Gastrocnemius medialis (tissue), 4 donors: ENCODE results near the gene SMARCAL1.

Source experiments
- POLR2A ChIP-seq, 2 donors: fragments of 450-650 bp; IDR thresholded peaks; one replicate each; pipeline ENCODE4 v1.6.1; 2017; ENCODE audit warnings: antibody characterized with exemption in 2 of 2, mild to moderate bottlenecking in 2 of 2, moderate library complexity in 2 of 2
- TF ChIP-seq, protein P1 (sequence below), 5 experiments: fragments of 450-650 bp in 3 of 5; fragments of 200-600 bp in 2 of 5; sonication (generic) in 2 of 5; IDR thresholded peaks in 4 of 5; conservative IDR thresholded peaks in 1 of 5; 1 replicate in 4 of 5; 2 replicates in 1 of 5; pipeline ENCODE4 v1.5.1; 2016 to 2019; ENCODE audit warnings: antibody characterized with exemption in 5 of 5, mild to moderate bottlenecking in 3 of 5, moderate library complexity in 3 of 5

DNA sequence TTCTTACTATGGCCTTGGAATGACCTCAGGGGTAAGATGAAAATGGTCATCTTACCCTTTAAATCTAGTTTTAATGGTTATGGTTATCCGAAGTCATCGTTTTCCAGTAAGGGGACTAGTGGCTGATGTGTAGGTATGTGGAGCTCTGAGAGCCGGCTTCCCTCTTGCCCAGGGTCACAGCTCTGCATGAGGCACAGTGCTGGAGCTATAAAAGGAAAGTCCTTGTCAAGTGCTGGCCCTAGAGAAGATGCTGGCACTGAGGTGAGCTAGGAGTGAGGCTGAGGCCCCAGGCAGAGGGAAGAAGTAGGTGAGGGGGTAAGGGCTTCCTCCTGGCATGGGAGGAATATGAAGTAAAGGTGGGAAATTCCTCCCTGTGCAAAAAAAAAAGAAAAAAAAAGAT is 35.0 kb downstream of the SMARCAL1 start:
- TF ChIP-seq, protein P1, sequence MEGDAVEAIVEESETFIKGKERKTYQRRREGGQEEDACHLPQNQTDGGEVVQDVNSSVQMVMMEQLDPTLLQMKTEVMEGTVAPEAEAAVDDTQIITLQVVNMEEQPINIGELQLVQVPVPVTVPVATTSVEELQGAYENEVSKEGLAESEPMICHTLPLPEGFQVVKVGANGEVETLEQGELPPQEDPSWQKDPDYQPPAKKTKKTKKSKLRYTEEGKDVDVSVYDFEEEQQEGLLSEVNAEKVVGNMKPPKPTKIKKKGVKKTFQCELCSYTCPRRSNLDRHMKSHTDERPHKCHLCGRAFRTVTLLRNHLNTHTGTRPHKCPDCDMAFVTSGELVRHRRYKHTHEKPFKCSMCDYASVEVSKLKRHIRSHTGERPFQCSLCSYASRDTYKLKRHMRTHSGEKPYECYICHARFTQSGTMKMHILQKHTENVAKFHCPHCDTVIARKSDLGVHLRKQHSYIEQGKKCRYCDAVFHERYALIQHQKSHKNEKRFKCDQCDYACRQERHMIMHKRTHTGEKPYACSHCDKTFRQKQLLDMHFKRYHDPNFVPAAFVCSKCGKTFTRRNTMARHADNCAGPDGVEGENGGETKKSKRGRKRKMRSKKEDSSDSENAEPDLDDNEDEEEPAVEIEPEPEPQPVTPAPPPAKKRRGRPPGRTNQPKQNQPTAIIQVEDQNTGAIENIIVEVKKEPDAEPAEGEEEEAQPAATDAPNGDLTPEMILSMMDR (IDR thresholded peaks at IDR 0.05 in 4 of 5, conservative IDR thresholded peaks at IDR 0.05 in 1 of 5) = no peak
- no peak for TF ChIP-seq POLR2A (IDR thresholded peaks at IDR 0.05)
